ENCODE results near the gene EPS15. TPM values are rescaled to one million over a fixed set of nuclear protein-coding genes. Genes with fewer than 3 reads are reported as not detected.

The EPS15 gene
- total RNA-seq, 1 experiment from 2014 or later: 26.3 TPM

- Histone ChIP-seq H3K27ac (ENCODE audit: low read length) (no peak overlapping the region), H3K4me1 (ENCODE audit: insufficient read depth, low read length) (no peaks in the 10 kb centered on the region), H3K4me3 (ENCODE audit: low read length) (no peak overlapping the region), H3K4me2 (ENCODE audit: low read length) (no peak overlapping the region), H3K9me2 (replicated peaks; ENCODE audit: low read length) (no peaks in the 10 kb centered on the region), H3K9me3 (ENCODE audit: low read length) (no peaks in the 10 kb centered on the region), H2AFZ (ENCODE audit: low read length) (no peak overlapping the region), H3K9ac (ENCODE audit: low read length) (no peak overlapping the region), H3K36me3 (ENCODE audit: low read depth, low read length) (0 out of 2 replicates have a peak, but pooled peaks cover 3% of the 10 kb centered on the region), H3K27me3 (ENCODE audit: low read length) (no peaks in the 10 kb centered on the region), H3K79me2 (ENCODE audit: low read length) (peaks cover 86% of the 10 kb centered on the region), H3F3A (ENCODE audit: low read length, unreplicated experiment) (no peaks in the 10 kb centered on the region), H4K20me1 (ENCODE audit: low read length) (no peaks in the 10 kb centered on the region; the same call in 1 of the 2 replicates)
- no peak for ATAC-seq
- TF ChIP-seq, protein P1, sequence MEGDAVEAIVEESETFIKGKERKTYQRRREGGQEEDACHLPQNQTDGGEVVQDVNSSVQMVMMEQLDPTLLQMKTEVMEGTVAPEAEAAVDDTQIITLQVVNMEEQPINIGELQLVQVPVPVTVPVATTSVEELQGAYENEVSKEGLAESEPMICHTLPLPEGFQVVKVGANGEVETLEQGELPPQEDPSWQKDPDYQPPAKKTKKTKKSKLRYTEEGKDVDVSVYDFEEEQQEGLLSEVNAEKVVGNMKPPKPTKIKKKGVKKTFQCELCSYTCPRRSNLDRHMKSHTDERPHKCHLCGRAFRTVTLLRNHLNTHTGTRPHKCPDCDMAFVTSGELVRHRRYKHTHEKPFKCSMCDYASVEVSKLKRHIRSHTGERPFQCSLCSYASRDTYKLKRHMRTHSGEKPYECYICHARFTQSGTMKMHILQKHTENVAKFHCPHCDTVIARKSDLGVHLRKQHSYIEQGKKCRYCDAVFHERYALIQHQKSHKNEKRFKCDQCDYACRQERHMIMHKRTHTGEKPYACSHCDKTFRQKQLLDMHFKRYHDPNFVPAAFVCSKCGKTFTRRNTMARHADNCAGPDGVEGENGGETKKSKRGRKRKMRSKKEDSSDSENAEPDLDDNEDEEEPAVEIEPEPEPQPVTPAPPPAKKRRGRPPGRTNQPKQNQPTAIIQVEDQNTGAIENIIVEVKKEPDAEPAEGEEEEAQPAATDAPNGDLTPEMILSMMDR (conservative IDR thresholded peaks at IDR 0.05; ENCODE audit: low read depth, low read length): no peak
- TF ChIP-seq EZH2 (IDR thresholded peaks at IDR 0.05; ENCODE audit: low read length, unreplicated experiment) (no peak), EZH2phosphoT487 (IDR thresholded peaks at IDR 0.05; ENCODE audit: borderline replicate concordance, low read length) (no peak)
- DNase-seq: no peak
- no TSS peak for BruUV-seq (replicated peaks)
- POLR2A ChIA-PET (ENCODE audit: unreplicated experiment): no interaction called here
- intact Hi-C loops (cut with micrococcal nuclease): no loop called here
- CTCF ChIA-PET: no interaction called here
Observed at GRCh38 chr1:51499694-51500093, 19.4 kb downstream of the EPS15 start.

- Histone ChIP-seq H3K36me3 (ENCODE audit: low read depth, low read length) (0 out of 2 replicates have a peak, but pooled peaks cover 3% of the 10 kb centered on the region), H2AFZ (ENCODE audit: low read length) (no peak overlapping the region), H3K27ac (ENCODE audit: low read length) (no peak overlapping the region), H3K79me2 (ENCODE audit: low read length) (peaks cover 88% of the 10 kb centered on the region), H3K27me3 (ENCODE audit: low read length) (no peaks in the 10 kb centered on the region), H3F3A (ENCODE audit: low read length, unreplicated experiment) (no peaks in the 10 kb centered on the region), H3K4me3 (ENCODE audit: low read length) (no peak overlapping the region), H3K9ac (ENCODE audit: low read length) (no peak overlapping the region), H4K20me1 (ENCODE audit: low read length) (no peaks in the 10 kb centered on the region; the same call in 1 of the 2 replicates), H3K9me2 (replicated peaks; ENCODE audit: low read length) (no peaks in the 10 kb centered on the region), H3K9me3 (ENCODE audit: low read length) (no peaks in the 10 kb centered on the region), H3K4me2 (ENCODE audit: low read length) (no peak overlapping the region), H3K4me1 (ENCODE audit: insufficient read depth, low read length) (no peaks in the 10 kb centered on the region)
- ChIA-PET CTCF (no interaction called here), POLR2A (ENCODE audit: unreplicated experiment) (no interaction called here)
- no TSS peak for BruUV-seq (replicated peaks)
- ATAC-seq (no peak), DNase-seq (no peak)
- intact Hi-C loops (cut with micrococcal nuclease): no loop called here
- TF ChIP-seq, protein P1 (conservative IDR thresholded peaks at IDR 0.05; ENCODE audit: low read depth, low read length): no peak
- no peak for TF ChIP-seq EZH2 (IDR thresholded peaks at IDR 0.05; ENCODE audit: low read length, unreplicated experiment)
- no peak for TF ChIP-seq EZH2phosphoT487 (IDR thresholded peaks at IDR 0.05; ENCODE audit: borderline replicate concordance, low read length)
Observed at GRCh38 chr1:51498924-51499323, 20.1 kb downstream of the EPS15 start.

DNA sequence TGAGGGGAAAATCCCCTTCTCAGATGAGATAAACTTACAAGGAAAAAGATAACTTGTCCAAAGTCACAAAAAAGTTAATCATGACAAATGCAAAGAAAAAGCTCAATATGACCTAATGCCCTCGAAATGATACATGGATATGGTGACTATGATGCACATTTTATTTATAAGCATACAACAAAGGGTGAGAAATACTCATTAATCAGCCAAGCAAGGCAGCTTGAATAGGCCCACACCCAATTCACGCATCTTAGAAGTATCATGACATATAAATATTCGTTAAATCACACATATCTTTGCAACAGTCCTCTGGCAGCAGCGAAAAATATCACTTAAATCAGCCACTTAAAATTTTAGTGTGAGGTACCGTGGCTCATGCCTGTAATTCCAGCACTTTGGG lies 21.7 kb downstream of the EPS15 start:
- H3K9me2 ChIP-seq (replicated peaks; ENCODE audit: low read length): no peaks in the 10 kb centered on the region
- no peak overlapping the region for H3K4me3 ChIP-seq (ENCODE audit: low read length)
- H3K27ac ChIP-seq (ENCODE audit: low read length): no peak overlapping the region
- TF ChIP-seq EZH2 (IDR thresholded peaks at IDR 0.05; ENCODE audit: low read length, unreplicated experiment) (no peak), EZH2phosphoT487 (IDR thresholded peaks at IDR 0.05; ENCODE audit: borderline replicate concordance, low read length) (no peak)
- TF ChIP-seq, protein P1 (conservative IDR thresholded peaks at IDR 0.05; ENCODE audit: low read depth, low read length): no peak
- intact Hi-C loops (cut with micrococcal nuclease): no loop called here
- H3K36me3 ChIP-seq (ENCODE audit: low read depth, low read length): no peaks in the 10 kb centered on the region
- no peaks in the 10 kb centered on the region; the same call in 1 of the 2 replicates for H4K20me1 ChIP-seq (ENCODE audit: low read length)
- POLR2A ChIA-PET (ENCODE audit: unreplicated experiment): no interaction called here
- no peak overlapping the region for H3K4me2 ChIP-seq (ENCODE audit: low read length)
- BruUV-seq (replicated peaks): no TSS peak
- no peak for DNase-seq
- CTCF ChIA-PET: no interaction called here
- no peak overlapping the region for H2AFZ ChIP-seq (ENCODE audit: low read length)
- H3K79me2 ChIP-seq (ENCODE audit: low read length): peaks cover 81% of the 10 kb centered on the region
- no peaks in the 10 kb centered on the region for H3F3A ChIP-seq (ENCODE audit: low read length, unreplicated experiment)
- no peak overlapping the region for H3K9ac ChIP-seq (ENCODE audit: low read length)
- 0 out of 2 replicates have a peak, but pooled peaks cover under 1% of the 10 kb centered on the region for H3K4me1 ChIP-seq (ENCODE audit: insufficient read depth, low read length)
- no peaks in the 10 kb centered on the region for H3K9me3 ChIP-seq (ENCODE audit: low read length)
- no peaks in the 10 kb centered on the region for H3K27me3 ChIP-seq (ENCODE audit: low read length)
- no peak for ATAC-seq
